Keratinocyte (primary cell): ENCODE results near the gene ZC3H4. TPM values are rescaled to one million over a fixed set of nuclear protein-coding genes. Genes with fewer than 3 reads are reported as not detected.

Experiments used
- DNase-seq: peaks from one replicate; pipeline ENCODE4 v3.0.0-alpha.2; 2011; ENCODE audit warnings: low read depth, missing footprints, low spot score
- FAIRE-seq: peaks from 2 replicates; lab custom pipeline; 2011; peaks lifted over from hg19 to GRCh38; lab: Jason Lieb, UNC
- H2AFZ ChIP-seq: 2 replicates; pipeline ENCODE4 v1.6.0; 2012; ENCODE audit warnings: low read length, control low read depth, inconsistent platforms; ENCODE audit not compliant: control insufficient read depth
- H3K27ac ChIP-seq: 2 replicates; pipeline ENCODE4 v1.5.1; 2011; ENCODE audit warnings: low read length; ENCODE audit not compliant: control insufficient read depth, insufficient read depth
- H3K27me3 ChIP-seq: 3 replicates; pipeline ENCODE4 v1.6.0; 2011; ENCODE audit warnings: low read length; ENCODE audit not compliant: control insufficient read depth, insufficient read depth; ENCODE audit errors: extremely low read depth
- H3K36me3 ChIP-seq, 2 experiments: 2 replicates in 1 of 2; 3 replicates in 1 of 2; pipeline ENCODE4 v1.5.1; 2011; ENCODE audit warnings: low read length in 2 of 2, mild to moderate bottlenecking in 1 of 2; ENCODE audit not compliant: control insufficient read depth in 2 of 2, insufficient read depth in 2 of 2; ENCODE audit errors: extremely low read depth in 1 of 2
- H3K4me1 ChIP-seq: 3 replicates; pipeline ENCODE4 v1.5.1; 2011; ENCODE audit warnings: low read length; ENCODE audit not compliant: control insufficient read depth, insufficient read depth; ENCODE audit errors: extremely low read depth
- H3K4me2 ChIP-seq: 3 replicates; pipeline ENCODE4 v1.6.0; 2011; ENCODE audit warnings: low read depth, low read length; ENCODE audit not compliant: control insufficient read depth, insufficient read depth; ENCODE audit errors: extremely low read depth
- H3K4me3 ChIP-seq, 3 experiments: fragments of 200-600 bp in 1 of 3; sonication (generic) in 1 of 3; 2 replicates in 2 of 3; 3 replicates in 1 of 3; pipeline ENCODE4 v1.5.1; 2011 to 2016; ENCODE audit warnings: low read length in 3 of 3, mild to moderate bottlenecking in 3 of 3, control low read depth in 2 of 3, inconsistent platforms in 1 of 3, low read depth in 1 of 3, mixed read lengths in 1 of 3, mixed run types in 1 of 3, moderate library complexity in 1 of 3; ENCODE audit not compliant: control insufficient read depth in 2 of 3, insufficient read depth in 2 of 3; ENCODE audit errors: extremely low read depth in 1 of 3
- H3K79me2 ChIP-seq: 2 replicates; pipeline ENCODE4 v1.6.0; 2012; ENCODE audit warnings: low read length; ENCODE audit not compliant: control insufficient read depth, insufficient read depth
- H3K9ac ChIP-seq: 3 replicates; pipeline ENCODE4 v1.6.0; 2011; ENCODE audit warnings: low read length; ENCODE audit not compliant: control insufficient read depth, insufficient read depth; ENCODE audit errors: extremely low read depth
- H3K9me1 ChIP-seq: 3 replicates; pipeline ENCODE4 v1.6.0; 2011; ENCODE audit warnings: low read length; ENCODE audit not compliant: control insufficient read depth, insufficient read depth; ENCODE audit errors: extremely low read depth
- H3K9me3 ChIP-seq: 2 replicates; pipeline ENCODE4 v1.5.1; 2012; ENCODE audit warnings: low read depth, low read length; ENCODE audit not compliant: control insufficient read depth
- H4K20me1 ChIP-seq: 3 replicates; pipeline ENCODE4 v1.6.0; 2011; ENCODE audit warnings: low read length; ENCODE audit not compliant: control insufficient read depth, insufficient read depth; ENCODE audit errors: extremely low read depth
- EZH2 ChIP-seq: IDR thresholded peaks from one replicate; pipeline ENCODE4 v1.6.1; 2012; ENCODE audit warnings: inconsistent platforms, mild to moderate bottlenecking, low read length, moderate library complexity
- dilution Hi-C: fragments of 300-500 bp; cut with MboI; formaldehyde crosslinking; loops from one replicate; pipeline ENCODE4 v1.7.0; 2020; ENCODE audit warnings: low sequenced_read_pairs; ENCODE audit not compliant: extremely low pct_ligation_motif_present
- polyA plus RNA-seq, 5 experiments: library from polyadenylated mRNA; depleted of rRNA in 3 of 5; stranded (reverse) in 3 of 5; stranded (forward) in 1 of 5; unstranded in 1 of 5; fragments of >200 nt; gene quantifications; 1 replicate in 1 of 5; 2 replicates in 3 of 5; 3 replicates in 1 of 5; pipeline versions ENCODE4 v1.2.1 to v1.2.3, GENCODE V29; 2011 to 2012; ENCODE audit warnings: missing spikeins in 2 of 5, low read depth in 1 of 5, low replicate concordance in 1 of 5
- TF ChIP-seq, protein P1 (sequence below), 3 experiments: IDR thresholded peaks in 1 of 3; conservative IDR thresholded peaks in 1 of 3; optimal IDR thresholded peaks in 1 of 3; 2 replicates in 2 of 3; 3 replicates in 1 of 3; pipeline versions ENCODE3 to v1.5.1; 2011; ENCODE audit warnings: low read length in 3 of 3, mild to moderate bottlenecking in 3 of 3, moderate library complexity in 2 of 3, control low read depth in 1 of 3, inconsistent platforms in 1 of 3; ENCODE audit not compliant: insufficient read depth in 2 of 3; ENCODE audit errors: extremely low read depth in 1 of 3

The ZC3H4 gene
- polyA plus RNA-seq, 1 donor (not counting 4 experiments of a cell fraction or from before 2014, with no cell fraction given) = 5.6 TPM

DNA sequence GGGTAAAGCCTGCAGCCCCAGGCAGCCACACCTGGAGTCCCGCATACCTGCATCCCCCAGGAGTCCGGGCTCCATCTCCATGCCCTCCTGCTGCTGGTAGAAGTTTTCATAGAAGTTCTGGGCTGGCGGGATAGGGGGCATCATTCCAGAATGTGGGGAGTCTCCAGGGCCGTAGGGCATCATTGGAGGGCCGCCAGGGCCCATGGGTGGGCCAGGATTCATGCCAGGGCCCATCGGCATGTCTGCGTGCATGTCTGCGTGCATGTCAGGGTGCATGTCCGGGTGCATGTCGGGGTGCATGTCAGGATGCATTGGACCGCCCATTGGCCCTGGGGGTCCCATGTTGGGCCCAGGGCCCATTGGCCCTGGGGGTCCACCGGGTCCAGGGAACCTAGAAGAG is 41.8 kb downstream of the ZC3H4 start:
- H3K4me3 ChIP-seq = no peak overlapping the region
- peaks cover 4% of the 10 kb centered on the region for H4K20me1 ChIP-seq
- TF ChIP-seq, protein P1, sequence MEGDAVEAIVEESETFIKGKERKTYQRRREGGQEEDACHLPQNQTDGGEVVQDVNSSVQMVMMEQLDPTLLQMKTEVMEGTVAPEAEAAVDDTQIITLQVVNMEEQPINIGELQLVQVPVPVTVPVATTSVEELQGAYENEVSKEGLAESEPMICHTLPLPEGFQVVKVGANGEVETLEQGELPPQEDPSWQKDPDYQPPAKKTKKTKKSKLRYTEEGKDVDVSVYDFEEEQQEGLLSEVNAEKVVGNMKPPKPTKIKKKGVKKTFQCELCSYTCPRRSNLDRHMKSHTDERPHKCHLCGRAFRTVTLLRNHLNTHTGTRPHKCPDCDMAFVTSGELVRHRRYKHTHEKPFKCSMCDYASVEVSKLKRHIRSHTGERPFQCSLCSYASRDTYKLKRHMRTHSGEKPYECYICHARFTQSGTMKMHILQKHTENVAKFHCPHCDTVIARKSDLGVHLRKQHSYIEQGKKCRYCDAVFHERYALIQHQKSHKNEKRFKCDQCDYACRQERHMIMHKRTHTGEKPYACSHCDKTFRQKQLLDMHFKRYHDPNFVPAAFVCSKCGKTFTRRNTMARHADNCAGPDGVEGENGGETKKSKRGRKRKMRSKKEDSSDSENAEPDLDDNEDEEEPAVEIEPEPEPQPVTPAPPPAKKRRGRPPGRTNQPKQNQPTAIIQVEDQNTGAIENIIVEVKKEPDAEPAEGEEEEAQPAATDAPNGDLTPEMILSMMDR (optimal IDR thresholded peaks at IDR 0.05 in 1 of 3, IDR thresholded peaks at IDR 0.05 in 1 of 3, conservative IDR thresholded peaks at IDR 0.05 in 1 of 3; ENCODE audit: extremely low read depth in 1 of 3, insufficient read depth in 2 of 3, low read length in 3 of 3) = no peak
- no peak for TF ChIP-seq EZH2
- no peak overlapping the region for H3K9ac ChIP-seq
- DNase-seq (no peak), FAIRE-seq (no peak)
- no peaks in the 10 kb centered on the region for H3K4me1 ChIP-seq
- peaks cover 19% of the 10 kb centered on the region for H3K79me2 ChIP-seq
- no peak overlapping the region for H3K4me2 ChIP-seq
- H2AFZ ChIP-seq = no peak overlapping the region
- no peaks in the 10 kb centered on the region for H3K27me3 ChIP-seq
- H3K9me3 ChIP-seq = no peaks in the 10 kb centered on the region
- H3K9me1 ChIP-seq = no peaks in the 10 kb centered on the region
- dilution Hi-C loops = no loop called here
- no peak overlapping the region for H3K27ac ChIP-seq
- peaks cover 49 to 53% of the 10 kb centered on the region in 2 experiments for H3K36me3 ChIP-seq

DNA sequence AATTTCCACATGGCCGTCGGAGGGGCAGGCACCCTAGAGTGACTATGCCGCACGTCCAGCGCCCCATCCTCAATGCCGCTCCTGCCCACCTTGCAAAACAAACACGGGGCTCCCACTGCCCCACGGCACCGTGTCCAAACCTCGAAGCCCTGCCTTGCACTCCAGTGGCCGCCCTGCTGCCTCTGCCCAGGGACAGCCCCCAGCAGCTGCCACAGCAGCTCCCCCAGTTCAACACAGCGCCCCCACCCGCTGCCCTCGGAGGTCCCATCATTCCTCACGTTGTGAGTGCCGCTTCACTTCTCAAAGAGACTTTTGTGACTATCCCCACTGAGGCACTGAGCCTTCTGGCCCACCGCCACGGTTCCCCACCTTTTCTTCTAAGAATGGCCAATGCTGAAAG is 42.8 kb downstream of the ZC3H4 start:
- peaks cover 15% of the 10 kb centered on the region for H3K79me2 ChIP-seq
- DNase-seq (no peak), FAIRE-seq (no peak)
- TF ChIP-seq, protein P1 (optimal IDR thresholded peaks at IDR 0.05 in 1 of 3, IDR thresholded peaks at IDR 0.05 in 1 of 3, conservative IDR thresholded peaks at IDR 0.05 in 1 of 3; ENCODE audit: extremely low read depth in 1 of 3, insufficient read depth in 2 of 3, low read length in 3 of 3) = no peak
- TF ChIP-seq EZH2 = no peak
- no peaks in the 10 kb centered on the region for H3K9me3 ChIP-seq
- no peak overlapping the region for H3K27ac ChIP-seq
- dilution Hi-C loops = no loop called here
- H3K36me3 ChIP-seq = peaks cover 49 to 52% of the 10 kb centered on the region in 2 experiments
- peaks cover 4% of the 10 kb centered on the region for H4K20me1 ChIP-seq
- H3K4me3 ChIP-seq = no peak overlapping the region
- no peak overlapping the region for H3K9ac ChIP-seq
- no peaks in the 10 kb centered on the region for H3K27me3 ChIP-seq
- H3K9me1 ChIP-seq = no peaks in the 10 kb centered on the region
- H3K4me2 ChIP-seq = no peak overlapping the region
- H2AFZ ChIP-seq = no peak overlapping the region
- H3K4me1 ChIP-seq = no peaks in the 10 kb centered on the region
